GM19328 (cell line): ENCODE results near the gene BRAT1.
"Not testable (repeated sequence)": the region's sequence is repeated elsewhere in the genome, so short reads cannot be mapped to it uniquely, and the experiment has no call there.

ENCODE experiments used
- ATAC-seq: cut with Tn5 transposase; IDR thresholded peaks from one replicate; pipeline ENCODE4 v1.9.1; 2021; ENCODE audit warnings: mild to moderate bottlenecking, moderate library complexity; ENCODE audit not compliant: unreplicated experiment

BRAT1 gene

GRCh38 chr7:2564970-2565540 is 9.7 kb upstream of the BRAT1 start:
- no peak for ATAC-seq

- not testable (repeated sequence) for ATAC-seq
Observed at GRCh38 chr7:2563955-2564354, 8.6 kb upstream of the BRAT1 start.

GRCh38 chr7:2559283-2559950 is 4.1 kb upstream of the BRAT1 start:
- peak; percentile 7 for ATAC-seq

GRCh38 chr7:2558629-2559282 is 3.4 kb upstream of the BRAT1 start, which contains the start of gene IQCE:
Gene IQCE (plus strand): TSS chr7:2558979. CDS start chr7:2559182, 203 bp downstream.
- peak; percentile 54 for ATAC-seq

GRCh38 chr7:2554661-2555111 is 638 bp downstream of the BRAT1 start:
- ATAC-seq: no peak

- ATAC-seq: no peak
Observed at GRCh38 chr7:2553831-2554581, 1.3 kb downstream of the BRAT1 start.

- ATAC-seq: no peak
Observed at GRCh38 chr7:2553108-2553507, 2.2 kb downstream of the BRAT1 start.

- ATAC-seq: no peak
Observed at GRCh38 chr7:2551418-2551817, 3.9 kb downstream of the BRAT1 start.

GRCh38 chr7:2546776-2547586 is 8.3 kb downstream of the BRAT1 start:
- ATAC-seq: no peak

- no peak for ATAC-seq
Observed at GRCh38 chr7:2545746-2546425, 9.4 kb downstream of the BRAT1 start.

- no peak for ATAC-seq
Observed at GRCh38 chr7:2544541-2545188, 10.7 kb downstream of the BRAT1 start.

- no peak for ATAC-seq
Observed at GRCh38 chr7:2542916-2543871, 12.1 kb downstream of the BRAT1 start.

GRCh38 chr7:2542011-2542915 is 13.1 kb downstream of the BRAT1 start:
- ATAC-seq: no peak

- ATAC-seq: no peak
Observed at GRCh38 chr7:2541291-2542010, 13.9 kb downstream of the BRAT1 start.

- no peak for ATAC-seq
Observed at GRCh38 chr7:2540641-2541051, 14.7 kb downstream of the BRAT1 start.

- no peak for ATAC-seq
Observed at GRCh38 chr7:2540133-2540532, 15.2 kb downstream of the BRAT1 start.
